Thyroid gland (tissue), 4 donors: ENCODE results near the gene CCL2. TPM values are rescaled to one million over a fixed set of nuclear protein-coding genes. Genes with fewer than 3 reads are reported as not detected.

Experiments
- DNase-seq, 2 donors: peaks; one replicate each; pipeline ENCODE4 v3.0.0-alpha.2; 2019
- H3K27ac ChIP-seq, 3 donors: fragments of 200-600 bp; sonication (generic); 1 replicate in 2 of 3; 2 replicates in 1 of 3; pipeline ENCODE4 v1.5.1; 2016 to 2019; ENCODE audit warnings: mild to moderate bottlenecking in 1 of 3, moderate library complexity in 1 of 3
- H3K27me3 ChIP-seq: fragments of 200-600 bp; sonication (generic); one replicate; pipeline ENCODE4 v1.5.1; 2019
- H3K36me3 ChIP-seq, 2 donors: fragments of 200-600 bp; sonication (generic); one replicate each; pipeline ENCODE4 v1.5.1; 2016 to 2019
- H3K4me1 ChIP-seq, 2 donors: fragments of 200-600 bp; sonication (generic); one replicate each; pipeline ENCODE4 v1.5.1; 2017 to 2019
- H3K4me3 ChIP-seq, 3 donors: fragments of 200-600 bp; sonication (generic); replicated peaks in 1 of 3; 1 replicate in 2 of 3; 2 replicates in 1 of 3; pipeline ENCODE4 v1.5.1; 2016; ENCODE audit warnings: mild to moderate bottlenecking in 1 of 3
- H3K9me3 ChIP-seq: fragments of 200-600 bp; sonication (generic); one replicate; pipeline ENCODE4 v1.5.1; 2017
- POLR2A ChIP-seq, 2 donors: fragments of 450-650 bp; IDR thresholded peaks; one replicate each; pipeline ENCODE4 v1.6.1; 2017; ENCODE audit warnings: antibody characterized with exemption in 2 of 2, mild to moderate bottlenecking in 2 of 2, moderate library complexity in 1 of 2
- WGBS, 2 donors: methylation state at CpG; one replicate each; pipeline ENCODE4 v1.1.5; 2017; 5-methylcytosine and 5-hydroxymethylcytosine counted together
- intact Hi-C: fragments of 100-400 bp; cut with DNase I; formaldehyde crosslinking; loops from one replicate; pipeline ENCODE4 v1.15.1; 2023
- total RNA-seq, 4 donors: library from RNA; depleted of rRNA; stranded (reverse); fragments of >200 nt; gene quantifications; one replicate each; pipeline ENCODE4 v1.2.3, GENCODE V29; 2016
- TF ChIP-seq, protein P1 (sequence below), 6 experiments: fragments of 200-600 bp in 3 of 6; fragments of 450-650 bp in 3 of 6; sonication (generic) in 3 of 6; IDR thresholded peaks; one replicate each; pipeline ENCODE4 v1.5.1; 2016 to 2019; ENCODE audit warnings: antibody characterized with exemption in 6 of 6, mild to moderate bottlenecking in 2 of 6, inconsistent platforms in 1 of 6, moderate library complexity in 1 of 6

Gene CCL2
- total RNA-seq, 4 donors from 2014 or later: 11.7 to 39.4 (median 23.6) TPM

DNA sequence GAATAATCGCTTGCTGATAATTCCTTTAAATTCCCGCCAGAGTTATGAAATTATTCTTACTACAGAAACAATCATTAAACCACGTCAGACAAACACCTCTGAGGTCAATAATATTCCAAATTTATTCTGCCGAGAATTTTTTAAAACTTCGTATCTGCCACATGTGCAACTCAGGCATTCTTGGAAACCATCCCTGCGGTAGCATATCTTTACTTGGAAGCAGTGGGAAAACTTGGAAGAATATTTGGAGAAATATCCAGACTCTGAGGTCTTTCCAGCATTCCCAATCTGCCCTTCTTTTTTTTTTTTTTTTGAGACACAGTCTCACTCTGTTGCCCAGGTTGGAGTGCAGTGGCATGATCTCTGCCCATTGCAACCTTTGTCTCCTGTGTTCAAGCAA is 28.5 kb downstream of the CCL2 start:
- intact Hi-C loops: no loop called here
- 80 to 81% methylated on average over 6 of the region's 6 CpGs for WGBS, 2 donors

DNA sequence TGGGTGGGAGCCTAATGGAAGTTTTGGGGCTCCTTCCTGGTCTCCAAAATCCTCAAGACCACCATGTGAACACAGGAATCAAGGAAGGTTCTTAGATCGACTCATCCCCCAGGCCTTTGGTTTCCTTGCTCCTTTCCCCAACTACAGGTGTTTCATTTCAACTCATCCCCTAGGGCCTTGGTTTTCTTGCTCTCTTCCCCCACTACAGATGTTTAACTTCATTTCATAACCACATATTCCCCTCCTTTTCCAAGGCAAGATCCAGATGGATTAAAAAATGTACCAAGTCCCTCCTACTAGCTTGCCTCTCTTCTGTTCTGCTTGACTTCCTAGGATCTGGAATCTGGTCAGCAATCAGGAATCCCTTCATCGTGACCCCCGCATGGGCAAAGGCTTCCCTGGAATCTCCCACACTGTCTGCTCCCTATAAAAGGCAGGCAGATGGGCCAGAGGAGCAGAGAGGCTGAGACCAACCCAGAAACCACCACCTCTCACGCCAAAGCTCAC is 30.3 kb downstream of the CCL2 start, which contains the start of gene CCL11:
Gene CCL11 (plus strand): TSS at position 457 of the 507 bp plus-strand sequence. CDS start 67 bp downstream, outside the sequence.
- WGBS, 2 donors: 78 to 80% methylated on average over 4 of the region's 4 CpGs
- Histone ChIP-seq H3K27me3 (no peaks in the 10 kb centered on the region), H3K4me1 (no peaks in the 10 kb centered on the region), H3K27ac (no peak within 1 kb of the TSS), H3K36me3 (no peaks in the 10 kb centered on the region), H3K4me3 (no peak within 1 kb of the TSS), H3K9me3 (no peaks in the 10 kb centered on the region)
- intact Hi-C loops: no loop called here
- no peak for TF ChIP-seq POLR2A (IDR thresholded peaks at IDR 0.05)
- TF ChIP-seq, protein P1, sequence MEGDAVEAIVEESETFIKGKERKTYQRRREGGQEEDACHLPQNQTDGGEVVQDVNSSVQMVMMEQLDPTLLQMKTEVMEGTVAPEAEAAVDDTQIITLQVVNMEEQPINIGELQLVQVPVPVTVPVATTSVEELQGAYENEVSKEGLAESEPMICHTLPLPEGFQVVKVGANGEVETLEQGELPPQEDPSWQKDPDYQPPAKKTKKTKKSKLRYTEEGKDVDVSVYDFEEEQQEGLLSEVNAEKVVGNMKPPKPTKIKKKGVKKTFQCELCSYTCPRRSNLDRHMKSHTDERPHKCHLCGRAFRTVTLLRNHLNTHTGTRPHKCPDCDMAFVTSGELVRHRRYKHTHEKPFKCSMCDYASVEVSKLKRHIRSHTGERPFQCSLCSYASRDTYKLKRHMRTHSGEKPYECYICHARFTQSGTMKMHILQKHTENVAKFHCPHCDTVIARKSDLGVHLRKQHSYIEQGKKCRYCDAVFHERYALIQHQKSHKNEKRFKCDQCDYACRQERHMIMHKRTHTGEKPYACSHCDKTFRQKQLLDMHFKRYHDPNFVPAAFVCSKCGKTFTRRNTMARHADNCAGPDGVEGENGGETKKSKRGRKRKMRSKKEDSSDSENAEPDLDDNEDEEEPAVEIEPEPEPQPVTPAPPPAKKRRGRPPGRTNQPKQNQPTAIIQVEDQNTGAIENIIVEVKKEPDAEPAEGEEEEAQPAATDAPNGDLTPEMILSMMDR (IDR thresholded peaks at IDR 0.05): no peak
- DNase-seq: no peak

More for the DNA sequence above, 28.5 kb downstream of the CCL2 start:
- Histone ChIP-seq H3K27ac (no peak overlapping the region), H3K4me3 (no peak overlapping the region), H3K27me3 (no peaks in the 10 kb centered on the region), H3K4me1 (no peaks in the 10 kb centered on the region), H3K9me3 (no peaks in the 10 kb centered on the region), H3K36me3 (no peaks in the 10 kb centered on the region)
- TF ChIP-seq, protein P1 (IDR thresholded peaks at IDR 0.05): no peak
- no peak for TF ChIP-seq POLR2A (IDR thresholded peaks at IDR 0.05)
- DNase-seq: no peak

DNA sequence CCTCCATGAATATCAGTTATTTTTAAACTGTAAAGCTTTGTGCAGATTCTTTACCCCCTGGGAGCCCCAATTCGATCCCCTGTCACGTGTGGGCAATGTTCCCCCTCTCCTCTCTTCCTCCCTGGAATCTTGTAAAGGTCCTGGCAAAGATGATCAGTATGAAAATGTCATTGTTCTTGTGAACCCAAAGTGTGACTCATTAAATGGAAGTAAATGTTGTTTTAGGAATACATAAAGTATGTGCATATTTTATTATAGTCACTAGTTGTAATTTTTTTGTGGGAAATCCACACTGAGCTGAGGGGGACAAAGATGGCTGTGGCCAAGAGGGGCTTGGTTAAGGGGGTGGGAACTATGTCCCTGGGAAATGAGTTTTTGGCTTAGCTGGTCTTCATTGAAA is 32.8 kb downstream of the CCL2 start:
- no peaks in the 10 kb centered on the region for H3K9me3 ChIP-seq
- no peaks in the 10 kb centered on the region for H3K27me3 ChIP-seq
- intact Hi-C loops: no loop called here
- H3K4me1 ChIP-seq: no peaks in the 10 kb centered on the region
- 50 to 63% methylated on average over 2 of the region's 2 CpGs for WGBS, 2 donors
- TF ChIP-seq, protein P1 (IDR thresholded peaks at IDR 0.05): no peak
- TF ChIP-seq POLR2A (IDR thresholded peaks at IDR 0.05): no peak
- no peak overlapping the region for H3K27ac ChIP-seq
- no peak overlapping the region for H3K4me3 ChIP-seq
- H3K36me3 ChIP-seq: no peaks in the 10 kb centered on the region
- DNase-seq: no peak

DNA sequence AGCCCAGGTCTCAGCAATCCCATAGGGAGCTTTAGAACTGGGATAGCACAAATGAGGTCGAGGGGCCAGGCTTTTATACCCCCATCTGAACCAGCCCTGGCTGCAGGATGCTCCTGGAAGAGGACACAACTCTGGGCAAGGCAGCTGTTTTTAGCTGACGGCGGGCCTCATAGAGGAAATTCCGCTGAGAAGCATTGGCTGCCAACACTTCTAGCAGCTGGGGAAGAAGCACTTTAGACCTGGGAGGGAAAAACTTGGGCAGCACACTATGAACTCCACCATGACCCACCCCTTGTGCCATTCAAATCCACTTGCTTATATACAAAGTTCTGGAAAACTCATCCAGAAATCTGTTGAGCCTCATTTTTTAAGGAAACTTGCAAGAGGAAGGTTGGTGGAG is 35.5 kb downstream of the CCL2 start:
- intact Hi-C loops: no loop called here
- H3K4me3 ChIP-seq: no peak overlapping the region
- 69 to 80% methylated on average over 4 of the region's 4 CpGs for WGBS, 2 donors
- no peak overlapping the region for H3K27ac ChIP-seq
- TF ChIP-seq, protein P1 (IDR thresholded peaks at IDR 0.05): no peak
- TF ChIP-seq POLR2A (IDR thresholded peaks at IDR 0.05): no peak
- no peaks in the 10 kb centered on the region for H3K36me3 ChIP-seq
- no peaks in the 10 kb centered on the region for H3K4me1 ChIP-seq
- no peaks in the 10 kb centered on the region for H3K9me3 ChIP-seq
- DNase-seq: no peak
- H3K27me3 ChIP-seq: no peaks in the 10 kb centered on the region

DNA sequence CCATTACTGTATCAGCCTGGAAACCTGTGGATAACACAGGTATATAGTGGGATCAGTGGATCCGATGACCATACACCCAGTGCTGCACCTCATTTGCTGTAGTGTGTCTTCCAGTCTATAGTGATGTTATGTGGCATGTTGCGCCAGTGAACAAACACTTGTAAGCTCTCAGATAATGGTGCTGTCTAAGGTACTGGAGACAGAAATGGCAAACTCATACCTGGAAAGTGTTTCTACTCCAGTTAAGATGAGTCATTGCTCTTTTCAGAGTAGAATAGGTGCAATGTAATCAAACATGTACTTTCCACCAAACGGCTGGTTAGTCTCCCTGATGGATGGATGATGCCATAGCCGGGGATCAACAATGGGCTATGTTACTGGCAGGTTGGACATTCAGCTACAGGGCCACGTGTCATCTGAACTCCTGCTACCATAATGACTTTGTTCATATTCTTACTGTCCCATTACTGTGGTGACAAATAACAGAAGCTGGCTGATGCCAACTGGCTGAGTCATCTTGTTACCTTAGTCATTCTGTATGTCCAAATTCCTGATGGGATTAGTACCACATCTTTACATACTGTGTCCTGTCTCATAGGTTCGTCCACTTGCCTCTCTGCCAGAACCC is 36.8 kb downstream of the CCL2 start:
- DNase-seq: no peak
- Histone ChIP-seq H3K4me3 (no peak overlapping the region), H3K27ac (no peak overlapping the region), H3K36me3 (no peaks in the 10 kb centered on the region), H3K4me1 (no peaks in the 10 kb centered on the region), H3K9me3 (no peaks in the 10 kb centered on the region), H3K27me3 (no peaks in the 10 kb centered on the region)
- WGBS, 2 donors: 94 to 95% methylated on average over 6 of the region's 6 CpGs
- intact Hi-C loops: no loop called here
- TF ChIP-seq POLR2A (IDR thresholded peaks at IDR 0.05): no peak
- TF ChIP-seq, protein P1 (IDR thresholded peaks at IDR 0.05): no peak
